BJ (cell line): ENCODE data around the gene STAU1. TPM values are rescaled to one million over a fixed set of nuclear protein-coding genes. Genes with fewer than 3 reads are reported as not detected.

ENCODE experiments used
- CTCF ChIA-PET: fragments of 350-600 bp; formaldehyde crosslinking; extraction: SDS; loops from one replicate; lab custom pipeline; 2021; ENCODE audit warnings: antibody characterized with exemption, inconsistent platforms; lab: Yijun Ruan, JAX
- POLR2A ChIA-PET: fragments of 300-600 bp; sonication (Branson Sonifier 250); formaldehyde crosslinking; extraction: SDS; loops from one replicate; lab custom pipeline; 2021; ENCODE audit warnings: antibody characterized with exemption; lab: Charles Lee
- DNase-seq: peaks from one replicate; pipeline ENCODE4 v3.0.0-alpha.2; 2011; ENCODE audit warnings: low read depth
- H3K27me3 ChIP-seq: 2 replicates; pipeline ENCODE4 v1.6.0; 2011; ENCODE audit warnings: low read length; ENCODE audit not compliant: control insufficient read depth, insufficient read depth
- H3K36me3 ChIP-seq: 2 replicates; pipeline ENCODE4 v1.5.1; 2011; ENCODE audit warnings: low read length; ENCODE audit not compliant: control insufficient read depth, insufficient read depth
- H3K4me3 ChIP-seq: 2 replicates; pipeline ENCODE4 v1.5.1; 2011; ENCODE audit warnings: low read depth, mild to moderate bottlenecking, control low read depth, low read length
- CTCF ChIP-seq: IDR thresholded peaks from 2 replicates; pipeline ENCODE4 v1.5.1; 2011; ENCODE audit warnings: low read depth, mild to moderate bottlenecking, control low read depth, inconsistent platforms, low read length, moderate library complexity; ENCODE audit not compliant: insufficient read depth
- polyA plus RNA-seq: library from polyadenylated mRNA; depleted of rRNA; stranded (reverse); fragments of >200 nt; gene quantifications from 2 replicates; pipeline ENCODE4 v1.2.3, GENCODE V29; 2011

STAU1 gene
- polyA plus RNA-seq, 1 experiment: 49.3 TPM

DNA sequence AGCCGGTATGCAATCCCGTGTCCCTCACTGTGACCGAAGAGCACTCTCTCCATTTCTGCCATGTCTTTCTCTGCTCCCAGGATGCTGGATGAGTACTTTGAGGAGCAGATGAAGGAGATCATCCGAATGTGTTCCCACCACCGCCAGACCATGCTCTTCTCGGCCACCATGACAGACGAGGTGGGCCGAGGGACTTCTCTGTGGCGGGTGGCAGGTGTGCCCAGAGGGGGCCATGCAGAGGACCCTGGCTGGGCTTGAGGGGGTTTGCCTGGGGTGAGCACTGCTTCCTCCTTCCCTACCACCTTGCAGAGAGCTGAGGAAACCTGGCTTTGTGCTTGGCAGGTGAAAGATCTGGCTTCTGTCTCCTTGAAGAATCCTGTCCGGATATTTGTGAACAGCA lies 45.1 kb upstream of the STAU1 start:
- DNase-seq: no peak
- ChIA-PET POLR2A (interaction anchor here (0.6 kb wide), 1 partner anchor 178 kb away, joined by 4 read pairs; no protein-coding TSS in a partner anchor), CTCF (interaction anchor here (2.5 kb wide), 1 partner anchor 13 kb away, joined by 7 read pairs; no protein-coding TSS in a partner anchor)
- Histone ChIP-seq H3K4me3 (no peak overlapping the region), H3K27me3 (no peaks in the 10 kb centered on the region), H3K36me3 (peaks cover 26% of the 10 kb centered on the region)
- TF ChIP-seq CTCF: no peak

- Histone ChIP-seq H3K27me3 (no peaks in the 10 kb centered on the region), H3K4me3 (no peak overlapping the region), H3K36me3 (peaks cover 20% of the 10 kb centered on the region)
- no peak for TF ChIP-seq CTCF
- POLR2A ChIA-PET: no interaction called here
- CTCF ChIA-PET: interaction anchor here (2.2 kb wide), 1 partner anchor 14 kb away, joined by 8 read pairs; no protein-coding TSS in a partner anchor
- DNase-seq: no peak
These were observed 43.3 kb upstream of the STAU1 start for GRCh38 chr20:49231471-49231870.

GRCh38 chr20:49230561-49231133 lies 42.5 kb upstream of the STAU1 start:
- no peak overlapping the region for H3K4me3 ChIP-seq
- POLR2A ChIA-PET: interaction anchor here (0.6 kb wide), 1 partner anchor 98 kb away, joined by 3 read pairs; no protein-coding TSS in a partner anchor
- DNase-seq: no peak

GRCh38 chr20:49230021-49230420 lies 41.9 kb upstream of the STAU1 start:
- no peak for DNase-seq
- ChIA-PET POLR2A (no interaction called here), CTCF (interaction anchor here (2.2 kb wide), 1 partner anchor 13 kb away, joined by 8 read pairs; no protein-coding TSS in a partner anchor)
- Histone ChIP-seq H3K36me3 (peaks cover 28% of the 10 kb centered on the region), H3K4me3 (no peak overlapping the region), H3K27me3 (no peaks in the 10 kb centered on the region)
- TF ChIP-seq CTCF: no peak

More at GRCh38 chr20:49230561-49231133, 42.5 kb upstream of the STAU1 start:
- CTCF ChIA-PET: interaction anchor here (0.8 to 2.2 kb wide), 2 partner anchors 13 to 16 kb away, joined by 4 to 8 read pairs; no protein-coding TSS in a partner anchor
- no peaks in the 10 kb centered on the region for H3K27me3 ChIP-seq
- H3K36me3 ChIP-seq: peaks cover 26% of the 10 kb centered on the region
- TF ChIP-seq CTCF: no peak

DNA sequence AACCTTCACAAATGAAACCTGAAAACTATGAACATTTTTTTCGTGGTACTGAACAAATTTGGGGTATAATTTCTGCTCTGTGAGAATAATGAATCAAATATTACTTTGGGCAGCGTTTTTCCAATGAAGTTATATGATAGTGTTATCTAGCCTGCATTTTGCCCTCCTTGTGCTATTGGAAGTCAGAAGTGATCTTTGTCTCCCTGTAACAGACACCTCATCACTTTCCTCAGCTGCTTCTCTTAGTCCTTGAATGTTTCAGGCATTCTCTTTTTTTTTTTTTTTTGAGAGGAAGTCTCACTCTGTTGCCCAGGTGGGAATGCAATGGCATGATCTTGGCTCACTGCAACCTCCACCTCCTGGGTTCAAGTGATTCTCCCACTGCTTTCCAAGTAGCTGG lies 41.2 kb upstream of the STAU1 start:
- no peak for TF ChIP-seq CTCF
- no peak for DNase-seq
- Histone ChIP-seq H3K27me3 (no peaks in the 10 kb centered on the region), H3K36me3 (peaks cover 31% of the 10 kb centered on the region), H3K4me3 (no peak overlapping the region)
- POLR2A ChIA-PET: no interaction called here
- CTCF ChIA-PET: no interaction called here
